Sigmoid colon (tissue), 7 donors: ENCODE data around the gene GBP6. TPM values are rescaled to one million over a fixed set of nuclear protein-coding genes. Genes with fewer than 3 reads are reported as not detected.
"Not testable (repeated sequence)": the region's sequence is repeated elsewhere in the genome, so short reads cannot be mapped to it uniquely, and the experiment has no call there.

Experiments
- DNase-seq: peaks from one replicate; pipeline ENCODE4 v3.0.0-alpha.2; 2019
- H3K27ac ChIP-seq, 4 donors: fragments of 200-600 bp; sonication (generic); one replicate each; pipeline ENCODE4 v1.5.1; 2016 to 2019; ENCODE audit warnings: mild to moderate bottlenecking in 1 of 4
- H3K27me3 ChIP-seq, 3 donors: fragments of 200-600 bp; sonication (generic); one replicate each; pipeline ENCODE4 v1.5.1; 2019; ENCODE audit warnings: mild to moderate bottlenecking in 1 of 3
- H3K36me3 ChIP-seq, 4 donors: fragments of 200-600 bp; sonication (generic); one replicate each; pipeline ENCODE4 v1.5.1; 2016 to 2019
- H3K4me1 ChIP-seq, 4 donors: fragments of 200-600 bp; sonication (generic); one replicate each; pipeline ENCODE4 v1.5.1; 2017 to 2019
- H3K4me3 ChIP-seq, 4 donors: fragments of 200-600 bp; sonication (generic); one replicate each; pipeline ENCODE4 v1.5.1; 2017 to 2019; ENCODE audit warnings: mild to moderate bottlenecking in 2 of 4, moderate library complexity in 1 of 4
- H3K9me3 ChIP-seq, 4 donors: fragments of 200-600 bp in 3 of 4; sonication (generic) in 3 of 4; one replicate each; pipeline versions ENCODE4 v1.5.1 to v1.6.1; 2013 to 2019
- EP300 ChIP-seq, 4 donors: sonication (generic); formaldehyde crosslinking; IDR thresholded peaks; one replicate each; pipeline ENCODE4 v1.6.1; 2017; ENCODE audit warnings: antibody characterized with exemption in 4 of 4
- POLR2A ChIP-seq, 2 donors: fragments of 450-650 bp; IDR thresholded peaks; one replicate each; pipeline ENCODE4 v1.6.1; 2016; ENCODE audit warnings: antibody characterized with exemption in 2 of 2, mild to moderate bottlenecking in 2 of 2, moderate library complexity in 2 of 2
- POLR2AphosphoS5 ChIP-seq, 4 donors: sonication (generic); formaldehyde crosslinking; IDR thresholded peaks; one replicate each; pipeline ENCODE4 v1.6.1; 2017; ENCODE audit warnings: antibody characterized with exemption in 4 of 4
- WGBS, 2 donors: extraction: QIAGEN DNeasy Blood & Tissue Kit; methylation state at CpG; one replicate each; pipeline ENCODE4 v1.1.7; 2013; 5-methylcytosine and 5-hydroxymethylcytosine counted together
- intact Hi-C: fragments of 100-400 bp; cut with DNase I; formaldehyde crosslinking; loops from one replicate; pipeline ENCODE4 v1.15.1; 2023
- polyA plus RNA-seq, 3 donors: library from polyadenylated mRNA; stranded (reverse); fragments of 200-250 nt; gene quantifications; one replicate each; pipeline ENCODE4 v1.2.3, GENCODE V29; 2013
- total RNA-seq, 4 donors: library from RNA; depleted of rRNA; stranded (reverse); fragments of >200 nt; gene quantifications; one replicate each; pipeline ENCODE4 v1.1.0, GENCODE V29; 2016
- TF ChIP-seq, protein P1 (sequence below), 4 experiments: fragments of 450-650 bp in 3 of 4; fragments of 200-600 bp in 1 of 4; IDR thresholded peaks; one replicate each; pipeline ENCODE4 v1.5.1; 2016 to 2019; ENCODE audit warnings: antibody characterized with exemption in 4 of 4, mild to moderate bottlenecking in 3 of 4, moderate library complexity in 2 of 4
- donor health status: healthy with polysubstance abuse.
- donor health status: Bipolar disorder and iron deficiency.
- donor health status: healthy.

The GBP6 gene
- total and polyA plus RNA-seq, 7 donors = 0.09 to 0.60 TPM; not detected in 5

DNA sequence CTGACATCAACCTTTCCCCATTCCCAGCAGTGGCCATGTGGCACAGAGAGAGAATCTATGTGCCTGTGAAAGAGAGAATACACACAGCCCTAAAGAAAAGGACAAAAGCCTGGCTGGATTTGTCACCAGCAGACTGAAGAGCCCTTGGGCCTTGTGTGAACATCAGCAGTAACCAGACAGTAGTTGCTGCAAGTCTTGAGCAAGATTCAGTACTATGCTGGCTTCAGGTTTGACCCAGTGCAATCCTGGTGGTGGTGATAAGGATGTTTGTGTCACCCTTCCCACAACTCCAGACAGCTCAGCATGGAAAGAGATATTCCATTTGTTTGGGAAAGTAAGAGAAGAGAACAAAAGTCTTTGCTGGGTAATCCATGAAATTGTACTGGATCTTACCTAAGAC, 28.4 kb upstream of the GBP6 start:
- H3K36me3 ChIP-seq = no peaks in the 10 kb centered on the region
- no peaks in the 10 kb centered on the region for H3K4me1 ChIP-seq
- TF ChIP-seq, protein P1, sequence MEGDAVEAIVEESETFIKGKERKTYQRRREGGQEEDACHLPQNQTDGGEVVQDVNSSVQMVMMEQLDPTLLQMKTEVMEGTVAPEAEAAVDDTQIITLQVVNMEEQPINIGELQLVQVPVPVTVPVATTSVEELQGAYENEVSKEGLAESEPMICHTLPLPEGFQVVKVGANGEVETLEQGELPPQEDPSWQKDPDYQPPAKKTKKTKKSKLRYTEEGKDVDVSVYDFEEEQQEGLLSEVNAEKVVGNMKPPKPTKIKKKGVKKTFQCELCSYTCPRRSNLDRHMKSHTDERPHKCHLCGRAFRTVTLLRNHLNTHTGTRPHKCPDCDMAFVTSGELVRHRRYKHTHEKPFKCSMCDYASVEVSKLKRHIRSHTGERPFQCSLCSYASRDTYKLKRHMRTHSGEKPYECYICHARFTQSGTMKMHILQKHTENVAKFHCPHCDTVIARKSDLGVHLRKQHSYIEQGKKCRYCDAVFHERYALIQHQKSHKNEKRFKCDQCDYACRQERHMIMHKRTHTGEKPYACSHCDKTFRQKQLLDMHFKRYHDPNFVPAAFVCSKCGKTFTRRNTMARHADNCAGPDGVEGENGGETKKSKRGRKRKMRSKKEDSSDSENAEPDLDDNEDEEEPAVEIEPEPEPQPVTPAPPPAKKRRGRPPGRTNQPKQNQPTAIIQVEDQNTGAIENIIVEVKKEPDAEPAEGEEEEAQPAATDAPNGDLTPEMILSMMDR (IDR thresholded peaks at IDR 0.05) = no peak
- TF ChIP-seq EP300 (IDR thresholded peaks at IDR 0.05) (no peak), POLR2A (IDR thresholded peaks at IDR 0.05) (no peak), POLR2AphosphoS5 (IDR thresholded peaks at IDR 0.05) (no peak)
- DNase-seq = no peak
- H3K27ac ChIP-seq = no peak overlapping the region
- H3K27me3 ChIP-seq = no peaks in the 10 kb centered on the region
- no peak overlapping the region for H3K4me3 ChIP-seq
- intact Hi-C loops = no loop called here
- H3K9me3 ChIP-seq = no peaks in the 10 kb centered on the region

DNA sequence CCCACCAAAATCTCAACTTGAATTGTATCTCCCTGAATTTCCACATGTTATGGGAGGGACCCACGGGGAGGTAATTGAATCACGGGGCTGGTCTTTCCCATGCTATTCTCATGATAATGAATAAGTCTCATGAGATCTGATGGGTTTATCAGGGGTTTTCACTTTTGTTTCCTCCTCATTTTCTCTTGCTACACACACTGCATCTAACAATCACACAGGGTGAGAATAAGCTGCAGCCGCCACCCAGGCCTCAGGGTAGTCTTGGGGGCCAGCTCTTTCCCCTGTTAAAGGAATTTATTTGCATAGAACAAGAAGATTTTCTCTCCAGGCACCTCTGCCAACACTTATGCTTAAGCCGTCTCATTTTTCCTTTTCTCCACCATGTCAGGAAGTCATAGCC, 26.0 kb upstream of the GBP6 start:
- Histone ChIP-seq H3K27me3 (no peaks in the 10 kb centered on the region), H3K27ac (no peak overlapping the region), H3K36me3 (no peaks in the 10 kb centered on the region), H3K4me3 (no peak overlapping the region), H3K9me3 (no peaks in the 10 kb centered on the region), H3K4me1 (no peaks in the 10 kb centered on the region)
- TF ChIP-seq, protein P1 (IDR thresholded peaks at IDR 0.05) = no peak
- TF ChIP-seq POLR2AphosphoS5 (IDR thresholded peaks at IDR 0.05) (no peak), EP300 (IDR thresholded peaks at IDR 0.05) (no peak), POLR2A (IDR thresholded peaks at IDR 0.05) (no peak)
- no peak for DNase-seq
- intact Hi-C loops = no loop called here
- WGBS, 2 donors = 82 to 88% methylated on average over 4 of the region's 4 CpGs

DNA sequence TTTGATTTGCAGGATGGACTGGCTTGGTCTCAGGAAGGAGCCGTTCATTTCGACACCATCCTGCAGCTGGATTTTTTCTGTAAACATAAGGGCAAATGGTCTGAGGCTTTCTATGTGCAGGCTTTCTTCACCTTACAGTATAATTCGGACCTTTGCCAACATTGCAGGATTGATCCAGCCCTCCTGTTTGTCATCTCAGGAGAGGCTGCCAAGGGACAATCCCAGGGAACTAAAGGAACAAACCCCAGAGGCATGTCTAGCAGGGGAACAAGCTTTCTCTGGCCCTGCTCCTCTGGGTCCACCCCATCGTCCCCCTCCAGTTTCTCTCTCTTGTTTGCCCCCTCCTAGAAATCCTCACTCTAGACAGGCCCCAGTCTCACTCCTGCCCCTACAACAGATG, 24.8 kb upstream of the GBP6 start:
- Histone ChIP-seq H3K4me1 (no peaks in the 10 kb centered on the region), H3K4me3 (no peak overlapping the region), H3K27me3 (no peaks in the 10 kb centered on the region), H3K27ac (no peak overlapping the region), H3K9me3 (no peaks in the 10 kb centered on the region), H3K36me3 (no peaks in the 10 kb centered on the region)
- intact Hi-C loops = no loop called here
- no peak for DNase-seq
- TF ChIP-seq, protein P1 (IDR thresholded peaks at IDR 0.05) = no peak
- TF ChIP-seq POLR2A (IDR thresholded peaks at IDR 0.05) (no peak), POLR2AphosphoS5 (IDR thresholded peaks at IDR 0.05) (no peak), EP300 (IDR thresholded peaks at IDR 0.05) (no peak)
- 73 to 83% methylated on average over 4 of the region's 4 CpGs for WGBS, 2 donors

DNA sequence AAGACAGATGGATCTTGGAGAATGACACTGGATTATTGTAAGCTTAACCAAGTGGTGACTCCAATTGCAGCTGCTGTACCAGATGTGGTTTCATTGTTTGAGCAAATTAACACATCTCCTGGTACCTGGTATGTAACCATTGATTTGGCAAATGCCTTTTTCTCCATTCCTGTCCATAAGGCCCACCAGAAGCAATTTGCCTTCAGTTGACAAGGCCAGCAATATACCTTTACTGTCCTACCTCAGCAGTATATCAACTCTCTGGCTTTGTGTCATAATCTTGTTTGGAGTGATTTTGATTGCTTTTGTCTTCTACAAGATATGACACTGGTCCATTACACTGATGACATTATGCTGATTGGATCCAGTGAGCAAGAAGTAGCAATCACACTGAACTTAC, 18.4 kb upstream of the GBP6 start:
- H3K4me1 ChIP-seq, H3K27me3 ChIP-seq, H3K4me3 ChIP-seq, H3K27ac ChIP-seq, H3K9me3 ChIP-seq, intact Hi-C loops, H3K36me3 ChIP-seq, DNase-seq: not testable (repeated sequence)

DNA sequence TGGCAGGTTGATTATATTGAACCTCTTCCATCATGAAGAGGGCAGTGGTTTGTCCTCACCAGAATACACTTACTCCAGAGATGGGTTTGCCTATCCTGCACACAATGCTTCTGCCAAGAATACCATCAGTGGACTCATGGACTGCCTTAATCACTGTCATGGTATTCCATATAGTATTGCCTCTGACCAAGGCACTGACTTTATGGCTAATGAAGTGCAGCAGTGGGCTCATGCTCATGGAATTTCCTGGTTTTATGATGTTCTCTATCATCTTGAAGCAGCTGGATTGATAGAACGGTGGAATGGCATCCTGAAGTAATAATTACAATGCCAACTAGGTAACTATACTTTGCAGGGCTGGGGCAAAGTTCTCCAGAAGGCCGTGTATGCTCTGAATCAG, 16.6 kb upstream of the GBP6 start:
- no peak for DNase-seq
- intact Hi-C loops = no loop called here
- 28 to 50% methylated on average over 2 of the region's 2 CpGs for whole genome bisulfite sequencing, 2 donors
- no peaks in the 10 kb centered on the region for H3K9me3 ChIP-seq
- no peaks in the 10 kb centered on the region for H3K4me1 ChIP-seq
- no peaks in the 10 kb centered on the region for H3K36me3 ChIP-seq
- H3K27me3 ChIP-seq = no peaks in the 10 kb centered on the region
- no peak overlapping the region for H3K4me3 ChIP-seq
- no peak overlapping the region for H3K27ac ChIP-seq
- TF ChIP-seq EP300 (IDR thresholded peaks at IDR 0.05) (no peak), POLR2A (IDR thresholded peaks at IDR 0.05) (no peak), POLR2AphosphoS5 (IDR thresholded peaks at IDR 0.05) (no peak)
- TF ChIP-seq, protein P1 (IDR thresholded peaks at IDR 0.05) = no peak
